ENCODE data around the gene PPFIA2. TPM values are rescaled to one million over a fixed set of nuclear protein-coding genes. Genes with fewer than 3 reads are reported as not detected.

Gene PPFIA2
- total RNA-seq, 1 donor from 2014 or later, result not detected

GRCh38 chr12:81705586-81705985 lies 53.6 kb downstream of the PPFIA2 start:
- DNase-seq (ENCODE audit: low read depth), result no peak
- Histone ChIP-seq H3K27me3 (ENCODE audit: control insufficient read depth, insufficient read depth, low read length) (no peaks in the 10 kb centered on the region), H3K36me3 (ENCODE audit: control insufficient read depth, insufficient read depth, low read length) (no peaks in the 10 kb centered on the region), H3K4me3 (ENCODE audit: low read depth, low read length) (no peak overlapping the region)
- no peak for TF ChIP-seq CTCF (IDR thresholded peaks at IDR 0.05; ENCODE audit: insufficient read depth, low read length, poor library complexity, severe bottlenecking)

- no peak for TF ChIP-seq CTCF (IDR thresholded peaks at IDR 0.05; ENCODE audit: insufficient read depth, low read length, poor library complexity, severe bottlenecking)
- Histone ChIP-seq H3K27me3 (ENCODE audit: control insufficient read depth, insufficient read depth, low read length) (no peaks in the 10 kb centered on the region), H3K36me3 (ENCODE audit: control insufficient read depth, insufficient read depth, low read length) (no peaks in the 10 kb centered on the region), H3K4me3 (ENCODE audit: low read depth, low read length) (no peak overlapping the region)
- DNase-seq (ENCODE audit: low read depth), result no peak
Measured at GRCh38 chr12:81699551-81699950, 59.6 kb downstream of the PPFIA2 start.

GRCh38 chr12:81692008-81692407 lies 67.1 kb downstream of the PPFIA2 start:
- no peak overlapping the region for H3K4me3 ChIP-seq (ENCODE audit: low read depth, low read length)
- no peaks in the 10 kb centered on the region for H3K36me3 ChIP-seq (ENCODE audit: control insufficient read depth, insufficient read depth, low read length)
- H3K27me3 ChIP-seq (ENCODE audit: control insufficient read depth, insufficient read depth, low read length), result no peaks in the 10 kb centered on the region
- DNase-seq (ENCODE audit: low read depth), result no peak
- TF ChIP-seq CTCF (IDR thresholded peaks at IDR 0.05; ENCODE audit: insufficient read depth, low read length, poor library complexity, severe bottlenecking), result no peak

GRCh38 chr12:81683881-81684280 lies 75.3 kb downstream of the PPFIA2 start:
- TF ChIP-seq CTCF (IDR thresholded peaks at IDR 0.05; ENCODE audit: insufficient read depth, low read length, poor library complexity, severe bottlenecking), result no peak
- no peak for DNase-seq (ENCODE audit: low read depth)
- Histone ChIP-seq H3K27me3 (ENCODE audit: control insufficient read depth, insufficient read depth, low read length) (no peaks in the 10 kb centered on the region), H3K36me3 (ENCODE audit: control insufficient read depth, insufficient read depth, low read length) (no peaks in the 10 kb centered on the region), H3K4me3 (ENCODE audit: low read depth, low read length) (no peak overlapping the region)

GRCh38 chr12:81679614-81680013 lies 79.5 kb downstream of the PPFIA2 start:
- no peak for TF ChIP-seq CTCF (IDR thresholded peaks at IDR 0.05; ENCODE audit: insufficient read depth, low read length, poor library complexity, severe bottlenecking)
- no peak for DNase-seq (ENCODE audit: low read depth)
- no peak overlapping the region for H3K4me3 ChIP-seq (ENCODE audit: low read depth, low read length)
- no peaks in the 10 kb centered on the region for H3K27me3 ChIP-seq (ENCODE audit: control insufficient read depth, insufficient read depth, low read length)
- no peaks in the 10 kb centered on the region for H3K36me3 ChIP-seq (ENCODE audit: control insufficient read depth, insufficient read depth, low read length)

- H3K36me3 ChIP-seq (ENCODE audit: control insufficient read depth, insufficient read depth, low read length), result no peaks in the 10 kb centered on the region
- no peak for DNase-seq (ENCODE audit: low read depth)
- H3K4me3 ChIP-seq (ENCODE audit: low read depth, low read length), result no peak overlapping the region
- TF ChIP-seq CTCF (IDR thresholded peaks at IDR 0.05; ENCODE audit: insufficient read depth, low read length, poor library complexity, severe bottlenecking), result no peak
- no peaks in the 10 kb centered on the region for H3K27me3 ChIP-seq (ENCODE audit: control insufficient read depth, insufficient read depth, low read length)
Measured at GRCh38 chr12:81670759-81671158, 88.4 kb downstream of the PPFIA2 start.

All from kidney epithelial cell (primary cell).